A673 (cell line): Measurements from ENCODE around the gene RALA. TPM values are rescaled to one million over a fixed set of nuclear protein-coding genes. Genes with fewer than 3 reads are reported as not detected.

Experiments
- BruUV-seq: library from RNA; stranded (reverse); fragments of 400-500 nt; replicated peaks from 2 replicates; lab custom pipeline; 2021; lab: Mats Ljungman, UMichigan
- CTCF ChIA-PET: fragments of 300-600 bp; sonication (Branson Sonifier 250); formaldehyde crosslinking; loops from one replicate; lab custom pipeline; 2022; ENCODE audit warnings: antibody characterized with exemption; lab: Charles Lee
- POLR2A ChIA-PET: fragments of 300-600 bp; sonication (Branson Sonifier 250); formaldehyde crosslinking; loops from one replicate; lab custom pipeline; 2022; ENCODE audit warnings: antibody characterized with exemption; ENCODE audit not compliant: low non-redundant PET; lab: Charles Lee
- DNase-seq: peaks from one replicate; pipeline ENCODE4 v3.0.0-alpha.2; 2015; ENCODE audit warnings: low spot score
- H3K27ac ChIP-seq: fragments of 200-600 bp; sonication (generic); 2 replicates; pipeline ENCODE4 v1.5.1; 2016; ENCODE audit warnings: mixed run types, low read depth, mild to moderate bottlenecking, mixed read lengths, antibody characterized with exemption, low read length; ENCODE audit not compliant: poor library complexity, severe bottlenecking
- H3K27me3 ChIP-seq: fragments of 200-600 bp; sonication (generic); replicated peaks from 2 replicates; pipeline ENCODE4 v1.6.1; 2017; ENCODE audit warnings: mixed run types, low read depth, mild to moderate bottlenecking, mixed read lengths, antibody characterized with exemption, low read length; ENCODE audit not compliant: insufficient read depth, poor library complexity
- H3K36me3 ChIP-seq: fragments of 200-600 bp; sonication (generic); 2 replicates; pipeline ENCODE4 v1.6.1; 2016; ENCODE audit warnings: mixed run types, mild to moderate bottlenecking, mixed read lengths, antibody characterized with exemption, low read length; ENCODE audit not compliant: insufficient read depth, poor library complexity, severe bottlenecking
- H3K4me1 ChIP-seq: fragments of 200-600 bp; sonication (generic); 2 replicates; pipeline ENCODE4 v1.6.1; 2017; ENCODE audit warnings: mixed run types, mild to moderate bottlenecking, mixed read lengths, antibody characterized with exemption, low read length; ENCODE audit not compliant: insufficient read depth, poor library complexity, severe bottlenecking
- H3K4me3 ChIP-seq: fragments of 200-600 bp; sonication (generic); 2 replicates; pipeline ENCODE4 v1.5.1; 2016; ENCODE audit warnings: low read depth, mixed run types, mild to moderate bottlenecking, mixed read lengths, low read length; ENCODE audit not compliant: poor library complexity, severe bottlenecking
- H3K9me3 ChIP-seq: fragments of 200-600 bp; sonication (generic); 2 replicates; pipeline ENCODE4 v1.6.1; 2016; ENCODE audit warnings: mixed run types, low read depth, mild to moderate bottlenecking, mixed read lengths, antibody characterized with exemption, low read length; ENCODE audit not compliant: poor library complexity, severe bottlenecking
- EZH2 ChIP-seq: fragments of 200-600 bp; sonication (generic); IDR thresholded peaks from 2 replicates; pipeline ENCODE4 v1.6.1; 2017; ENCODE audit warnings: borderline replicate concordance, low read depth, mild to moderate bottlenecking, mixed read lengths, antibody characterized with exemption, low read length; ENCODE audit not compliant: poor library complexity, severe bottlenecking
- intact Hi-C: fragments of 100-400 bp; cut with micrococcal nuclease; formaldehyde crosslinking; loops from one replicate; pipeline ENCODE4 v1.10.0; 2022; ENCODE audit not compliant: unreplicated experiment
- total RNA-seq: library from RNA; stranded (reverse); gene quantifications from 2 replicates; pipeline ENCODE4 v1.2.3, GENCODE V29; 2021
- TF ChIP-seq, protein P1 (sequence below): fragments of 300-800, 200-600 bp; sonication (generic); conservative IDR thresholded peaks from 2 replicates; pipeline ENCODE4 v1.5.1; 2017; ENCODE audit warnings: low read depth, mild to moderate bottlenecking, antibody characterized with exemption, low read length, moderate library complexity, mixed read lengths

Gene RALA
- total RNA-seq, 1 experiment from 2014 or later, result 33.9 TPM

DNA sequence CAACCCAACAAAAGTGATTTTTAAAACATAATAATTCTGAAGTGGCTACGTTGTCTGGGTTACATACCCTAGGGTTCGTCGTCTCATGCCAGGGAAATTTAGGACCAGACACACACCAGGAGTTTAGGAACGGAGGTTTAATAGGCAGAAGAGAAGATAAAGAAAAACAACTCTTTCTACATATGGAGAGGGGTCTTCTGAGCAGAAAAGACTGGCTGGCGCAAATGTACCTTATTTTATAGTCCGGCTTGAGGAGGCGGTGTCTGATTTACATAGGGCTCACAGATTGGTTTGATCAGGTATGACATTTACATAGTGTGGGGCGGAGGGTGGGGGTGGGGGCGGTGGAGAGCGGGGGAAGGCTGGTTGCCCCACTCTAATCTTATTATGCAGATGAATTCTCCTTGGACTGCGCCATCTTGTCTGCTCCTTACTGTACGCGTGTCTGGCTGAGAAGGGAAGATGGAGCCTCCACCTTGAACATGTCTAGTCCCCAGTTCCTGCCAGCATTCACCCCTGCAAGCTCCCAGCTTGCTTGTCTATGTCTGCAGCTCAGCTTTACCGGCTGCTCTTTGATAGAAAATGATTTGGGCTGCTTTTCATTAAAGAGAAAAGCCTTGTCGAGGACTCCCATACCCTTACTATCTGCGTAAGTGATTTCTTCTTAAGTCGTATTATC lies 98.7 kb downstream of the RALA start:
- Histone ChIP-seq H3K36me3 (no peaks in the 10 kb centered on the region), H3K27me3 (no peaks in the 10 kb centered on the region), H3K27ac (no peak overlapping the region), H3K4me3 (no peak overlapping the region), H3K9me3 (no peaks in the 10 kb centered on the region), H3K4me1 (no peaks in the 10 kb centered on the region)
- no TSS peak for BruUV-seq
- ChIA-PET CTCF (no interaction called here), POLR2A (no interaction called here)
- no peak for TF ChIP-seq EZH2
- TF ChIP-seq, protein P1, sequence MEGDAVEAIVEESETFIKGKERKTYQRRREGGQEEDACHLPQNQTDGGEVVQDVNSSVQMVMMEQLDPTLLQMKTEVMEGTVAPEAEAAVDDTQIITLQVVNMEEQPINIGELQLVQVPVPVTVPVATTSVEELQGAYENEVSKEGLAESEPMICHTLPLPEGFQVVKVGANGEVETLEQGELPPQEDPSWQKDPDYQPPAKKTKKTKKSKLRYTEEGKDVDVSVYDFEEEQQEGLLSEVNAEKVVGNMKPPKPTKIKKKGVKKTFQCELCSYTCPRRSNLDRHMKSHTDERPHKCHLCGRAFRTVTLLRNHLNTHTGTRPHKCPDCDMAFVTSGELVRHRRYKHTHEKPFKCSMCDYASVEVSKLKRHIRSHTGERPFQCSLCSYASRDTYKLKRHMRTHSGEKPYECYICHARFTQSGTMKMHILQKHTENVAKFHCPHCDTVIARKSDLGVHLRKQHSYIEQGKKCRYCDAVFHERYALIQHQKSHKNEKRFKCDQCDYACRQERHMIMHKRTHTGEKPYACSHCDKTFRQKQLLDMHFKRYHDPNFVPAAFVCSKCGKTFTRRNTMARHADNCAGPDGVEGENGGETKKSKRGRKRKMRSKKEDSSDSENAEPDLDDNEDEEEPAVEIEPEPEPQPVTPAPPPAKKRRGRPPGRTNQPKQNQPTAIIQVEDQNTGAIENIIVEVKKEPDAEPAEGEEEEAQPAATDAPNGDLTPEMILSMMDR, result no peak
- intact Hi-C loops, result no loop called here
- DNase-seq, result peak; percentile 18

DNA sequence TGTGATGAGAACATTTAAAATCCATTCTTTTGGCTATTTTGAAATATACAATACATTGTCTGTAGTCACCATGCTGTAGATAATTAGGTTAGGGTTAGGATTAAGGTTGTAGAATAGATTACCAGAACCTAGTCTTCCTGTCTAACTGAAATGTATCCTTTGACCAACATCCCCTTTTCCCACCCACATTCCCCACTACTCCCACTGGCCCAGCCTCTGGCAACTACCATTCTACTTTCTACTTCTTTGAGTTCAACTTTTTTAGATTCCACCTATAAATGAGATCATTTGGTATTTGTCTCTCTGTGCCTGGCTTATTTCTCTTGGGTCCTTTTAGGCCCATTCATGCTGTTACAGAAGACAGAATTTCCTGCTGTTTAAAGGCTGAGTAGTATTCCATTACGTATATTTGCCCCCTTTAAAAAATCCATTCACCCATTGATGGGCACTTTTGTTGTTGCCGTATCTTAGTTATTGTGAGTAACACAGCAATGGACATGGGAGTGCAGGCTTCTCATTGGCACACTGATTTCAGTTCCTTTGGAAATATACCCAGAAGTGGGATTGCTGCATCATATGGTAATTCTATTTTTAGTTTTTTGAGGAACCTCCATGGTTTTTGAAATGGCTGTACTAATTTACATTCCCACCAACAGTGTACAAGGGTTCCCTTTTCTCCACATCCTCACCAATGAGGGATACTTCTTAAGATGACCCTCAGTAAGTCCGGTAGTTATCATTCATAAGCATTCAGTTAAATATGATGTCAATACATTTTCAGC lies 104.0 kb downstream of the RALA start:
- POLR2A ChIA-PET, result no interaction called here
- CTCF ChIA-PET, result no interaction called here
- Histone ChIP-seq H3K27ac (no peak overlapping the region), H3K27me3 (no peaks in the 10 kb centered on the region), H3K36me3 (no peaks in the 10 kb centered on the region), H3K4me3 (no peak overlapping the region), H3K4me1 (no peaks in the 10 kb centered on the region), H3K9me3 (no peaks in the 10 kb centered on the region)
- intact Hi-C loops, result no loop called here
- no TSS peak for BruUV-seq
- TF ChIP-seq, protein P1, result no peak
- no peak for TF ChIP-seq EZH2
- no peak for DNase-seq

DNA sequence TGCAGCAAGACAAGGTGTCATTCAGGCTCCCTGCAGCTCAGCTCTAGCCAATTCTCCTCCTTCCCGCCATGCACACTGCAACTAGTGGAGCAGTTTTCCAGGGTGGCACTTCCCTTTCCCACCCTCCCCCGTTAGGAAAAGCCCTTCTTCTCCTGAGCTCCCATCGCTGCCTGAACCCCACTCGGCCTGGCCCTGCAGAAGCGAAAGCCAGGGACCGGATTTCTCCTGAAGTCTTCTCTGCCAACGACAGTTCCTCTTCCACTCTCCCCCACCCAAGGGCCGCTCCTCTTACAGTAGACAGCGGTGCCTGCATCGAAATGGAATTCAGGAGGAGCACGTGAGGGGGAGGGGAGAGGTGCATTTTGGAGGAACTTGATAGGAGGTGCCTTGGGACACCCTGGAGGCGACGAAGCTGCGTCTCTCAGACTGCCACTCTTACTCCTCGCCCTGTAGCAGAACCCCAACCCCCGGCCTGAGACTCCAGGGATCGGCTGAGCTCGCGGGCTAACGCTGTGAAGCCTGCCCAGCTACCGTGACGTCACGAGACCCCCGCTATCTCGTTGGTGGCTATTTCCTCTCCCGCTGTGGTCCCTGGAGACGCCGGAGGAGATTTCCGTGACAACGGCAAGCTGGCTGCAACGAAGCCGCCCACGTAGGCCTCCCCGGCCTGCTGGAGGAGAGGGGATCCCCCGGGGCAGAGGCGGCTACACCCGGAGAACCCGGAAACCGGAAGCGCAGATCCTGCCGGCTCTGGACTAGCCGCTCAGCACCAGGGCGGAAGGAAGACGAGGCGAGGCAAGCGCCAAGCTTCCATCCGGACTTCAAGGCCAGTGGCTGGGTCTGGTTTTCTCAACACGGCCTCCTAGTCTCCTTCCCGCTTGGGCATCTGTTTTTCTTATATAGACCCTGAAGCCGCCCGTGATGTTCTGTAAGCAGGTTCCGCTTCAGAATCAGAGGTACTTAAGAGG lies 109.7 kb downstream of the RALA start:
- peak overlapping the region; percentile 76 for H3K27ac ChIP-seq
- H3K4me3 ChIP-seq, result peak overlapping the region; percentile 54
- ChIA-PET CTCF (interaction anchor here (1.3 to 2.9 kb wide), 2 partner anchors 14 to 153 kb away, joined by 4 to 10 read pairs; no protein-coding TSS in a partner anchor), POLR2A (no interaction called here)
- H3K9me3 ChIP-seq, result no peaks in the 10 kb centered on the region
- no peaks in the 10 kb centered on the region for H3K36me3 ChIP-seq
- intact Hi-C loops, result no loop called here
- TF ChIP-seq EZH2, result no peak
- TF ChIP-seq, protein P1, result no peak
- no TSS peak for BruUV-seq
- peak; percentile 98 for DNase-seq
- peaks cover 22% of the 10 kb centered on the region for H3K4me1 ChIP-seq
- H3K27me3 ChIP-seq, result no peaks in the 10 kb centered on the region
